Ascending aorta (tissue), 2 donors: Measurements from ENCODE around the gene MYH9. TPM values are rescaled to one million over a fixed set of nuclear protein-coding genes. Genes with fewer than 3 reads are reported as not detected.

Experiments
- DNase-seq, 2 donors: peaks; one replicate each; pipeline ENCODE4 v3.0.0-alpha.2; 2019; ENCODE audit warnings: low spot score in 2 of 2
- H3K27ac ChIP-seq, 2 donors: fragments of 200-600 bp; sonication (generic); one replicate each; pipeline ENCODE4 v1.5.1; 2016 to 2017; ENCODE audit warnings: mild to moderate bottlenecking in 1 of 2
- H3K27me3 ChIP-seq: fragments of 200-600 bp; sonication (generic); one replicate; pipeline ENCODE4 v1.5.1; 2017
- H3K36me3 ChIP-seq, 2 donors: fragments of 200-600 bp; sonication (generic); one replicate each; pipeline ENCODE4 v1.5.1; 2016
- H3K4me1 ChIP-seq, 2 donors: fragments of 200-600 bp; sonication (generic); one replicate each; pipeline ENCODE4 v1.5.1; 2016 to 2017; ENCODE audit warnings: mild to moderate bottlenecking in 1 of 2
- H3K4me3 ChIP-seq, 2 donors: fragments of 200-600 bp; sonication (generic); one replicate each; pipeline ENCODE4 v1.5.1; 2016 to 2017; ENCODE audit warnings: mild to moderate bottlenecking in 1 of 2
- H3K9me3 ChIP-seq, 2 donors: fragments of 200-600 bp; sonication (generic); one replicate each; pipeline ENCODE4 v1.5.1; 2016
- intact Hi-C: fragments of 100-400 bp; cut with DNase I; formaldehyde crosslinking; loops from one replicate; pipeline ENCODE4 v1.15.1; 2023
- total RNA-seq: library from RNA; depleted of rRNA; stranded (reverse); fragments of >200 nt; gene quantifications from one replicate; pipeline ENCODE4 v1.1.0, GENCODE V29; 2016
- TF ChIP-seq, protein P1 (sequence below), 3 experiments: fragments of 200-600 bp in 2 of 3; fragments of 450-650 bp in 1 of 3; sonication (generic) in 2 of 3; IDR thresholded peaks; one replicate each; pipeline ENCODE4 v1.5.1; 2016 to 2019; ENCODE audit warnings: antibody characterized with exemption in 3 of 3, mild to moderate bottlenecking in 1 of 3, moderate library complexity in 1 of 3

MYH9 gene
- total RNA-seq, 1 donor from 2014 or later: 1,114 TPM

DNA sequence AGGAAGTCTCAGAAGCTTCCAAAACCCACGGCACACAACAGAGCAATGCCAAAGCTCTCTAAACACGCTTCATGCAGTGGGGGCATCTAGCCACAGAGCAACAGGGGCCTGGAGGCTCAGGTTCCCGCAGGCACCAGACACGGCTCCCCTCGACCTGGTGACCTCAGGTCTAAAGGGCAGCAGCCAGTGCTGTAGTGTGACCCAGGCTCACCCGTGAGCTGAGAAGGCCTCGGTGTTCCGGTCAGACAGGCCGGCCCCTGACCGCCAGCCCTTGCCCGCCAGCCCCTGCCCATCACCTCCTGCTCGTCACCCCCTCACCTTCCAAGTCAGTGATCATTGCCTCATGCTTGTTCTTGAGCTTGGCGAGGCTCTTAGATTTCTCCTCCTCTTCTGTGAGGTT lies 89.2 kb downstream of the MYH9 start:
- Histone ChIP-seq H3K27me3 (no peaks in the 10 kb centered on the region), H3K9me3 (no peaks in the 10 kb centered on the region), H3K36me3 (peaks cover 100% of the 10 kb centered on the region in 2 donors), H3K27ac (peak overlapping the region; percentile 24 to 42), H3K4me1 (no peaks in the 10 kb centered on the region), H3K4me3 (no peak overlapping the region)
- intact Hi-C loops: no loop called here
- TF ChIP-seq, protein P1, sequence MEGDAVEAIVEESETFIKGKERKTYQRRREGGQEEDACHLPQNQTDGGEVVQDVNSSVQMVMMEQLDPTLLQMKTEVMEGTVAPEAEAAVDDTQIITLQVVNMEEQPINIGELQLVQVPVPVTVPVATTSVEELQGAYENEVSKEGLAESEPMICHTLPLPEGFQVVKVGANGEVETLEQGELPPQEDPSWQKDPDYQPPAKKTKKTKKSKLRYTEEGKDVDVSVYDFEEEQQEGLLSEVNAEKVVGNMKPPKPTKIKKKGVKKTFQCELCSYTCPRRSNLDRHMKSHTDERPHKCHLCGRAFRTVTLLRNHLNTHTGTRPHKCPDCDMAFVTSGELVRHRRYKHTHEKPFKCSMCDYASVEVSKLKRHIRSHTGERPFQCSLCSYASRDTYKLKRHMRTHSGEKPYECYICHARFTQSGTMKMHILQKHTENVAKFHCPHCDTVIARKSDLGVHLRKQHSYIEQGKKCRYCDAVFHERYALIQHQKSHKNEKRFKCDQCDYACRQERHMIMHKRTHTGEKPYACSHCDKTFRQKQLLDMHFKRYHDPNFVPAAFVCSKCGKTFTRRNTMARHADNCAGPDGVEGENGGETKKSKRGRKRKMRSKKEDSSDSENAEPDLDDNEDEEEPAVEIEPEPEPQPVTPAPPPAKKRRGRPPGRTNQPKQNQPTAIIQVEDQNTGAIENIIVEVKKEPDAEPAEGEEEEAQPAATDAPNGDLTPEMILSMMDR (IDR thresholded peaks at IDR 0.05): no peak
- no peak for DNase-seq

DNA sequence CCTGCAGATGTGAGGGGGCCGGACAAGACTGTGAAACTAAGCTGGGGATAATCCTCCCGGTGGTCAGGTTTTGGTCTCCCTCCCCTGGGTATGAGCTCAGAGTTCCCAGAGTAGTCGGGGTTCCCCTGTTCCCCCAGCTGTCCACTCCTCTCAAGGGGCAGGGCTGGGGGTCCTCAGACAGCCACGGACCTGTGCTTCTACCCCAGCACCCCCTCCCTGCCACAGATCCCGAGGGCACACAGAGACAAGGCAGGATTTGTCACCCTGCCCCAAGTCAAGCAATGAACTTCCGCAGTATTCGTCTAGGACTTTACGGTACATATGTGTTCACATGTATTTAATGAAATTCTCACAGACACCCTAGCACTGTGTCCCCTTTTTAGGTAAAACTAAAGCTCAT lies 89.6 kb downstream of the MYH9 start:
- Histone ChIP-seq H3K9me3 (no peaks in the 10 kb centered on the region), H3K4me1 (no peaks in the 10 kb centered on the region), H3K36me3 (peaks cover 100% of the 10 kb centered on the region in 2 donors), H3K27ac (peak overlapping the region in 1 of 2 donors; percentile 42), H3K4me3 (no peak overlapping the region), H3K27me3 (no peaks in the 10 kb centered on the region)
- TF ChIP-seq, protein P1 (IDR thresholded peaks at IDR 0.05): no peak
- intact Hi-C loops: no loop called here
- DNase-seq: no peak

DNA sequence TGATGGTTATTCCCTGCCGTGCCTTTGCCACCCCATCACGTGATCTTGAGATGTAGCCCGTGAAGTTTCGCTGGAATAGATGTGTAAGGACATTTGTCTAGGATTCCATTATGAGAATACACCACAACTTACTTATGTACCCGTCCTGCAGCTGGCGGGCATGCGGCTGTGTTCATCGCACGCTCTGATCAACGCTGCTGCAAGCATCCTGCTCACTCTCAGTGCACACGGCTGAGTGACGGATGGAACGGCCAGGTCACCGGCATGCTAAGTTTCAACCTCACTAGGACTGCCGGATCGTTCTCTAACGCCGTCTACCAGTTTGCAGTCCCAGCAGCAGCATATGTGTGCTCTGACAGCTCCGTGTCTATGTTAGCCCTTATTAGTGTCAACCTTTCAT lies 90.2 kb downstream of the MYH9 start:
- H3K27me3 ChIP-seq: no peaks in the 10 kb centered on the region
- no peak overlapping the region for H3K27ac ChIP-seq
- H3K4me3 ChIP-seq: no peak overlapping the region
- no peak for DNase-seq
- no peaks in the 10 kb centered on the region for H3K4me1 ChIP-seq
- intact Hi-C loops: no loop called here
- peaks cover 100% of the 10 kb centered on the region in 2 donors for H3K36me3 ChIP-seq
- H3K9me3 ChIP-seq: no peaks in the 10 kb centered on the region
- TF ChIP-seq, protein P1 (IDR thresholded peaks at IDR 0.05): no peak

DNA sequence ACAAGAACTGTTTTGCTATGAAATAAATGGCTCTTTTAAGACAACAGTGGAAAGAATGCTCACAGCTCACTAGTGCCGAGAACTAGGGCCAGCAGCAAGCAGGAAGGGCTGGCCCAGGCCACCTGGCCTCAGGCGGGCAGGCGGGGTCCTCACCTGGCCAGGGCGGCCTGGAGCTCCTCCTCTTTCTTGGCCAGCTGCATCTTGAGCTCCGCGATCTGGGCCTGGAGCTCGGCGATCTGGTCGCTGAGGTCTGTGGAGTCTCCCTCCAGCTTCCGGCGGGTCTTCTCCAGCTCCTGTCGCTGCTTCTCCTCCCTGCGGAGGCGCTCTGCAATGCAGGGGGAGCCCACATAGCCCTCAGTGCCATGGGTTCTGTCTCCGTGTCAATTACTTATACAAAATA lies 91.1 kb downstream of the MYH9 start:
- no peak overlapping the region for H3K4me3 ChIP-seq
- no peaks in the 10 kb centered on the region for H3K4me1 ChIP-seq
- no peaks in the 10 kb centered on the region for H3K9me3 ChIP-seq
- H3K36me3 ChIP-seq: peaks cover 100% of the 10 kb centered on the region in 2 donors
- intact Hi-C loops: no loop called here
- TF ChIP-seq, protein P1 (IDR thresholded peaks at IDR 0.05): no peak
- no peaks in the 10 kb centered on the region for H3K27me3 ChIP-seq
- peak overlapping the region in 1 of 2 donors; percentile 5 for H3K27ac ChIP-seq
- DNase-seq: no peak

DNA sequence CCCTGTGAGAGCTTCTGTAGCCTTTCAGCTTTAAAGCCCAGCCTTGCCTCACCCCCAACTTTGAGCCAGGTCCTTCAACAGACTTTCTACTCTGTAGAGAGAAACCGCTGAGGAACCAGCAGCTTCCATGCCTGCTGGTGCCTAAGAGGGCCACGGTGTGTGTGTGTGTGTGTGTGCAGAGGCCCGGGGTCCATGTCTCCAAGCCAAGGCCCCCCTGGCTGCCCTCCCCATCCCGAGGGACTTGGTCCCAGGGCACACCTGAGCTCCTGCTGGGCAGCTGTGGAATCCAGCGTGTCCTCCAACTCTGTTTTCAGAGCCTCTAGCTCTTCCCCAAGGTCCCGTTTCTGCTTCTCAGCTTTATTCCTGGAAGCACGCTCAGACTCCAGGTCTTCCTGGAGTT lies 92.5 kb downstream of the MYH9 start:
- Histone ChIP-seq H3K36me3 (peaks cover 88 to 90% of the 10 kb centered on the region in 2 donors), H3K4me1 (no peaks in the 10 kb centered on the region), H3K9me3 (no peaks in the 10 kb centered on the region), H3K27me3 (no peaks in the 10 kb centered on the region), H3K27ac (no peak overlapping the region), H3K4me3 (no peak overlapping the region)
- TF ChIP-seq, protein P1 (IDR thresholded peaks at IDR 0.05): no peak
- intact Hi-C loops: no loop called here
- DNase-seq: no peak

DNA sequence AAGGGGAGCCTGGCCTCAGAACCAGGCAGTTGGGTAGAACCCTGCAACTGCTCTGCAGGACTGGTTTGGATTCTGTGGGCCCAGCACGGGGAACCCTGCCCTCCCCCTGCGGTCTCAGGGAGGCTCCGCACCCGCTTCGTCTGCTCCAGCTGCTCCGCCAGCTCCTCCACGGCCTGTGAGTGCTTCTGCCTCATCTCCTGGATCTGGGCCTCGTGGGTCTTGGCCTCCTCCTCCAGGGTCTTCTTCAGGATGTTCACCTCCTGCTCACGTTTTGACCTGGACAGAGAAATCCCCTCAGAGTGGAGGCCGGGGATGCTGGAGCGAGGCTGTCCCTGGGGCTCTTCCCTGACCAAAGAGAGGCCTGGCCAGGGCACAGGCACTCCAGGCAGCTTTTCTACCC lies 93.0 kb downstream of the MYH9 start:
- TF ChIP-seq, protein P1 (IDR thresholded peaks at IDR 0.05): no peak
- Histone ChIP-seq H3K4me3 (no peak overlapping the region), H3K9me3 (no peaks in the 10 kb centered on the region), H3K27me3 (no peaks in the 10 kb centered on the region), H3K36me3 (peaks cover 86 to 90% of the 10 kb centered on the region in 2 donors), H3K4me1 (no peaks in the 10 kb centered on the region), H3K27ac (no peak overlapping the region)
- intact Hi-C loops: no loop called here
- no peak for DNase-seq
